Endothelial cell of umbilical vein (primary cell): Measurements from ENCODE around the gene SLC5A9.

Experiments
- EZH2 ChIP-seq: IDR thresholded peaks from 2 replicates; pipeline ENCODE4 v1.6.1; 2012; ENCODE audit warnings: borderline replicate concordance, low read depth, mild to moderate bottlenecking, moderate library complexity, low read length, inconsistent platforms; ENCODE audit not compliant: severe bottlenecking
- FOS ChIP-seq: IDR thresholded peaks from 2 replicates; pipeline ENCODE4 v1.6.1; 2011; ENCODE audit warnings: mild to moderate bottlenecking, low read length, moderate library complexity, borderline replicate concordance; ENCODE audit not compliant: insufficient read depth
- GATA2 ChIP-seq: IDR thresholded peaks from 2 replicates; pipeline ENCODE4 v1.7.0; 2011; ENCODE audit warnings: low read depth, mild to moderate bottlenecking, moderate library complexity, mixed read lengths, low read length; ENCODE audit not compliant: insufficient read length, insufficient read depth
- JUN ChIP-seq: IDR thresholded peaks from 2 replicates; pipeline ENCODE4 v1.6.1; 2011; ENCODE audit warnings: borderline replicate concordance, low read depth; ENCODE audit not compliant: insufficient read length, insufficient read depth
- MAX ChIP-seq: IDR thresholded peaks from 2 replicates; pipeline ENCODE4 v1.6.1; 2011; ENCODE audit not compliant: insufficient read depth, insufficient read length
- MYC ChIP-seq: IDR thresholded peaks from one replicate; pipeline ENCODE4 v1.6.1; 2011; ENCODE audit warnings: mild to moderate bottlenecking, low read depth, low read length
- POLR2A ChIP-seq: IDR thresholded peaks from 2 replicates; pipeline ENCODE4 v1.6.1; 2012; ENCODE audit warnings: low read depth, mild to moderate bottlenecking, control low read depth, low read length
- POLR2AphosphoS5 ChIP-seq: IDR thresholded peaks from 2 replicates; pipeline ENCODE4 v1.6.1; 2012; ENCODE audit warnings: low read depth, mild to moderate bottlenecking, control low read depth, low read length, moderate library complexity; ENCODE audit not compliant: insufficient read depth
- TF ChIP-seq, protein P1 (sequence below), 2 donors: IDR thresholded peaks; 1 replicate in 1 of 2; 2 replicates in 1 of 2; pipeline ENCODE4 v1.5.1; 2011; ENCODE audit warnings: low read length in 2 of 2, mild to moderate bottlenecking in 2 of 2, moderate library complexity in 2 of 2, control low read depth in 1 of 2, inconsistent platforms in 1 of 2, low read depth in 1 of 2; ENCODE audit not compliant: insufficient read depth in 1 of 2; ENCODE audit errors: extremely low read depth in 1 of 2

DNA sequence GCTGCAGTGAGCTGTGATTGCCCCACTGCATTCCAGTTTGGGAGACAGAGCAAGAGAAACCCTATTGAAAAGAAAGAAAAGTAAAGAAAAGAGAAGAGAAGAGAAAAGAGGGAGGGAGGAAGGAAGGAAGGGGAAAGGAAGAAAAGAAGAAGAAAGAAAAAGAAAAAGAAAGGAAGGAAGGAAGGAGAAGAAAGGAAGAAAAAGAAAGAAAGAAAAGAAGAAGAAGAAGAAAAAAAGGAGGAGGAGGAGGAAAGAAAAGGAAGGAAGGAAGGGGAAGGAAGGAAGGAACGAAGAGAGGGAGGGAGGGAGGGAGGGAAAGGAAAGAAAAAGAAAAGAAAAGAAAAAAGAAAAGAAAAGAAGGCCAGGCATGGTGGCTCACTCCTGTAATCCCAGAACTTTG is 10.2 kb downstream of the SLC5A9 start:
- no peak for TF ChIP-seq EZH2
- TF ChIP-seq POLR2A = no peak
- TF ChIP-seq, protein P1, sequence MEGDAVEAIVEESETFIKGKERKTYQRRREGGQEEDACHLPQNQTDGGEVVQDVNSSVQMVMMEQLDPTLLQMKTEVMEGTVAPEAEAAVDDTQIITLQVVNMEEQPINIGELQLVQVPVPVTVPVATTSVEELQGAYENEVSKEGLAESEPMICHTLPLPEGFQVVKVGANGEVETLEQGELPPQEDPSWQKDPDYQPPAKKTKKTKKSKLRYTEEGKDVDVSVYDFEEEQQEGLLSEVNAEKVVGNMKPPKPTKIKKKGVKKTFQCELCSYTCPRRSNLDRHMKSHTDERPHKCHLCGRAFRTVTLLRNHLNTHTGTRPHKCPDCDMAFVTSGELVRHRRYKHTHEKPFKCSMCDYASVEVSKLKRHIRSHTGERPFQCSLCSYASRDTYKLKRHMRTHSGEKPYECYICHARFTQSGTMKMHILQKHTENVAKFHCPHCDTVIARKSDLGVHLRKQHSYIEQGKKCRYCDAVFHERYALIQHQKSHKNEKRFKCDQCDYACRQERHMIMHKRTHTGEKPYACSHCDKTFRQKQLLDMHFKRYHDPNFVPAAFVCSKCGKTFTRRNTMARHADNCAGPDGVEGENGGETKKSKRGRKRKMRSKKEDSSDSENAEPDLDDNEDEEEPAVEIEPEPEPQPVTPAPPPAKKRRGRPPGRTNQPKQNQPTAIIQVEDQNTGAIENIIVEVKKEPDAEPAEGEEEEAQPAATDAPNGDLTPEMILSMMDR (IDR thresholded peaks at IDR 0.05; ENCODE audit: extremely low read depth in 1 of 2, insufficient read depth in 1 of 2, low read depth in 1 of 2, low read length in 2 of 2) = no peak
- no peak for TF ChIP-seq POLR2AphosphoS5
- TF ChIP-seq GATA2 = no peak
- TF ChIP-seq MYC = no peak
- no peak for TF ChIP-seq FOS
- no peak for TF ChIP-seq JUN
- no peak for TF ChIP-seq MAX
